ENCODE results near the gene MZF1. TPM values are rescaled to one million over a fixed set of nuclear protein-coding genes. Genes with fewer than 3 reads are reported as not detected.

MZF1 gene
- total and polyA plus RNA-seq, 9 of the 15 experiments (the other 6 are each of a cell fraction or from before 2014, with no cell fraction given) = 0.31 to 29.3 (median 11.5) TPM

- TF ChIP-seq ID3 (CRISPR knock-in tag; IDR thresholded peaks at IDR 0.05) (no peak), ID3 (tag; IDR thresholded peaks at IDR 0.05) (0 out of 2 replicates have a peak, but pooled peaks have one; percentile 30), ZNF511 (CRISPR knock-in tag; IDR thresholded peaks at IDR 0.05) (peak; percentile 72; the same call in 1 of the 2 replicates), E2F6 (IDR thresholded peaks at IDR 0.05; ENCODE audit: borderline replicate concordance in 1 of 2, extremely low read depth in 1 of 2, insufficient read depth in 1 of 2, insufficient read length in 1 of 2, low read depth in 1 of 2, low read length in 1 of 2, poor library complexity in 1 of 2, severe bottlenecking in 1 of 2) (peak in 1 of 2 experiments; percentile 87), ATF7 (IDR thresholded peaks at IDR 0.05) (peak; percentile 97), MITF (IDR thresholded peaks at IDR 0.05) (peak; percentile 10; the same call in 1 of the 2 replicates), RBBP5 (IDR thresholded peaks at IDR 0.05; ENCODE audit: borderline replicate concordance, insufficient read depth, low read length, poor library complexity, severe bottlenecking) (peak; percentile 6), ZNF217 (CRISPR knock-in tag; IDR thresholded peaks at IDR 0.05) (no peak), GTF3C2 (IDR thresholded peaks at IDR 0.05; ENCODE audit: borderline replicate concordance, extremely low read depth, insufficient read length) (no peak), ZNF76 (CRISPR knock-in tag; IDR thresholded peaks at IDR 0.05; ENCODE audit: borderline replicate concordance) (0 out of 2 replicates have a peak, but pooled peaks have one; percentile 34), MTF1 (CRISPR knock-in tag; IDR thresholded peaks at IDR 0.05; ENCODE audit: borderline replicate concordance) (no peak), ELF1 (tag; IDR thresholded peaks at IDR 0.05) (no peak), RCOR1 (IDR thresholded peaks at IDR 0.05; ENCODE audit: borderline replicate concordance in 1 of 2, low read depth in 2 of 2, low read length in 2 of 2) (peak in 1 of 2 experiments; percentile 39; a peak in 2 of 4 replicates), ETV5 (CRISPR knock-in tag; IDR thresholded peaks at IDR 0.05; ENCODE audit: low read depth) (0 out of 2 replicates have a peak, but pooled peaks have one; percentile 33), ZFX (CRISPR knock-in tag; IDR thresholded peaks at IDR 0.05) (peak; percentile 88), NFIC (IDR thresholded peaks at IDR 0.05) (peak; percentile 54; the same call in 1 of the 2 replicates), OTX1 (CRISPR knock-in tag; IDR thresholded peaks at IDR 0.05) (no peak), POLR2H (tag; IDR thresholded peaks at IDR 0.05; ENCODE audit: low read depth) (peak; percentile 95), GTF2F1 (IDR thresholded peaks at IDR 0.05; ENCODE audit: low read depth, low read length) (peak; percentile 94)
Measured at GRCh38 chr19:58543826-58544590, 29.1 kb downstream of the MZF1 start, which contains the start of gene TRIM28 (continued).

Data from K562 (cell line).